ENCODE measurements around the gene XPO6.

GRCh38 chr16:28090646-28091377 lies 121.0 kb downstream of the XPO6 start:
- TF ChIP-seq CTCF (optimal IDR thresholded peaks at IDR 0.05 in 1 of 3, IDR thresholded peaks at IDR 0.05 in 1 of 3, conservative IDR thresholded peaks at IDR 0.05 in 1 of 3; ENCODE audit: extremely low read depth in 1 of 3, insufficient read depth in 2 of 3, low read length in 3 of 3) = peak in 2 of 3 experiments; percentile 12 to 16
- no peak for TF ChIP-seq EZH2 (IDR thresholded peaks at IDR 0.05; ENCODE audit: low read length)
